HT1080 (cell line): ENCODE results near the gene SLC25A26. TPM values are rescaled to one million over a fixed set of nuclear protein-coding genes. Genes with fewer than 3 reads are reported as not detected.
"Not testable (repeated sequence)": the region's sequence is repeated elsewhere in the genome, so short reads cannot be mapped to it uniquely, and the experiment has no call there.

Experiments
- DNase-seq: peaks from one replicate; pipeline ENCODE4 v3.0.0-alpha.2; 2015; ENCODE audit warnings: low read depth
- total RNA-seq: library from RNA; depleted of rRNA; stranded (reverse); fragments of >200 nt; shearing (Covaris generic); gene quantifications from 2 replicates; pipeline ENCODE4 v1.2.3, GENCODE V29; 2014

Gene SLC25A26
- total RNA-seq, 1 experiment from 2014 or later = 29.3 TPM

DNA sequence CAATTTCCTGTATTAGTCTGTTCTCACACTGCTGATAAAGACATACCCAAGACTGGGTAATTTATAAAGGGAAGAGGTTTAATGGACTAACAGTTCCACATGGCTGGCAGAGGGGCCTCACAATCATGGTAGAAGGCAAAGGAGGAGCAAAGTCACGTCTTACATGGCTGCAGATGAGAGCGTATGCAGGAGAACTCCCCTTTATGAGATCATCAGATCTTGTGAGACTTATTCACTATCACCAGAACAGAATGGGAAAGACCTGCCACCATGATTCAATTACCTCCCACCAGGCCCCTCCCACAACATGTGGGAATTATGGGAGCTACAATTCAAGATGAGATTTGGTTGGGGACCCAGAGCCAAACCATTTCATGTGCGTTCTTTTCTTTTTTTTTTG is 5.3 kb downstream of the SLC25A26 start:
- not testable (repeated sequence) for DNase-seq

DNA sequence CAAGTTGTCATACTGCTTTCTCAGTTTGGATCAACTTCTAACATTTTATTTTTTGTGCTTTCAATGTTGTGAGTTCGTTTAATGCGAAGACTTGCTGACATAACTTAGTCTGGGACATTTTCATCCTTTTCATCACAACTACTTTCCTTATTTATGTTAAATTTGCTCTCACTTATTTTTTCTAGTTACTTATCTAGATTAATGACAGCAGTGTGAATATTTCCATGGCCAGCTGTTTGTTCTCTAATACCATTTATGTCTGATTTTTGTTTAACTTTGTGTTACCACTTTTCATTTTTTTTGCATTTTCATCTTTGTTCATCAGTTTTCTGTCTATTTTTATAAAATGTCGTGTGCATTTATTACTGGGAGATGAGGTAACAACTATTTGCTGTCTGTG is 6.2 kb downstream of the SLC25A26 start:
- no peak for DNase-seq

DNA sequence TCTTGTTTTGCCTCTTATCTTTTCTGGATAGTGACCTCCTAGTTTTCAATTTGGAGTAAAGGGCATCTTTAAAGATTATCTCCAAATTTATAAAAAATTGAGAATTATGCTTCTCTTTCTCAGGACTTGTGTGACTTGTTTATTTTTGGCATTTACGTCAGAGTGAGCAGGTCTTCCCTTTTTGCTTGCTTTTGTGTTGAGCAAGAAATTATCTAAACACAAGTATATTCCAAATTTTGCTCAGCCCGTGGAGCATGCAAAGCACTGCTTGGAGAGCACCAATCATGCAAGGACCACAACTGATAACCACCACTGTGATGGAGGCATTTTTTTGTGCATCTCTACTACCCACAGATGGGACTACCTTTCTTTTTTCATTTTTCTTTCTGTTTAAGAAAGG is 7.1 kb downstream of the SLC25A26 start:
- no peak for DNase-seq

DNA sequence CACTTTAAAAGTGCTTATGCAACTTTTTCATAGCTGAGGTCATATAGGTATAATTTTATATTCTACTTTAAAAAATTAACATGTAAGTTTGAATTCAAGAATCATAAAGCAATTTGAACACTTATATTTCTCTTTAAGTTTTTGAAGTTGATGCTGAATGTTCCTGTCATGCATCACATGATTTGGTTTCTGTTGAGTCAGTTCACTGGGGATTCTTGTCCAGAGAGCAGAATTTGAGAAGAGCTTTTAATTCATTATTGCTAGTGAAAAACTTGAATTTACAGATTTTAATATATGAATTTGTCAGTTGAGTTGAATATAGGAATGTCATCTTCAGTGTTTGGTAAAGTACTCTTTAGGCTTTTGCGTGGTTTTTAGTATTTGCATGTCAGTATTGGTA is 7.9 kb downstream of the SLC25A26 start:
- DNase-seq = no peak

DNA sequence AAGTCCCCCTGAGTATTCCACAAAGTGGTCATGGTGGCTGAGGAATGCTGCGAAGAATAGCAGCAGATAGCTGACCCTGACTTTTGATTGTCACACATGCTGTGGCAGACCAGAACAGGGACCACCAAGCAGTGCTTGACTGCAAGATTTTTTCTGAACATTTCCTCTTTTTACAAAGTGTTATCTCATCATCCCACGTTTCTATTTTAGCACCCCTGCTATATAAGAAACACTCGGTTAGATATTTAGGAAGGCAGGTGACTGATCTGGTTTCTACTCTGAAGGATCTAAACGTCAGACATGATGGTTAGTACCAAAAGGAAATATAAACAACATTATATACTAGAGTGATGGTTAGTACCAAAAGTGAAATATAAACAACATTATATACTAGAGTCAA is 9.1 kb downstream of the SLC25A26 start:
- DNase-seq = no peak

DNA sequence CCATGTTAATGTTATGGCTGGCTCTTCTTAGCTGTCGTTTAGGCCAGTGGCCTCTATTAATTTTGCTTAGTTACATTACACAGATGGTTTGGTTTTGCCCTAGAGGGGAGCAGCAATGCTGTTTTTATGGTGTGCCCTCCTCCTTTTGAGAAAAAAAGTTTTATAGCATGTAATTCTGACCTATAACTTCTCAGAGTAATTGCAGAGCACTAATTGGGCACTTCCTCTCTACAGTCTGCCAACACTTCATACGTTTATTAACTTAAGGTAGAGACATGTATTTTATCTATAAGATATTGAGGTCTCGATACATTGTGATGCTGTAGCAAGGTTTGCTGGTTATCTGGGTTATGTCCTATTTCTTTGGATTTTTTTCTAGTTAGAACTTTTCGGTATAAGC is 12.2 kb downstream of the SLC25A26 start:
- no peak for DNase-seq

DNA sequence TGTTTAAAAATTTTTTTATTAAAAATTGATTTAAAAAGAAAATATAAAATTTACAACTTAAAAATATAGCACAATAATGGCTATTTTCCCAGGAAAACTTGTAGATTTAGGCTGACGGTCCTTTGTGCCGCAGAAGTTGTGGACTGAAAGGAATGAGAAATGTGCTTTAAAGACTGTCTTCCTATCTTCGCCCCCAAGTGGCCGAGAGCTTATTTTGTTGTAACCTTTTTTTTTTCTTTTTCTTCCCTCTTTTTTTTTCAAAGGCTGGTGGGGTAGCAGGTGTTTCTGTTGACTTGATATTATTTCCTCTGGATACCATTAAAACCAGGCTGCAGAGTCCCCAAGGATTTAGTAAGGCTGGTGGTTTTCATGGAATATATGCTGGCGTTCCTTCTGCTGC is 15.5 kb downstream of the SLC25A26 start:
- no peak for DNase-seq

DNA sequence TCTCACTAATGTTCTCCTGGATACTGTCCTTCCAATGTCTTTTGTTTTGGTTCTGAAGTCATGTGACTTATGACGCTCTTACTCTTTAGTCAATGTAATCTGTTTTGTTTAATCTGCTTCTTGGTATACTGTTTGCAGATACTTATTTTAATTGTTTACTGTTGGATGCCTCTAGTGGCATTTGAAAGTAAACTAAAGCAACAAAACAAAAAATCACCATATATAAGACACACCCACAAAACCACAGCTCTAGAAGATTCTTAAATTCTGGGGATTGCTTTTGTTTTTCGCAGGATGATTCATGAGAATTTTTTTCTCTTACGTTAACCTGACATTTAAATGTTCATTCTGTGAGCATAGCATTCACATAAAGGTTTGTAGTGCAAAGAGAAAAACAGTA is 16.8 kb downstream of the SLC25A26 start:
- DNase-seq = no peak

DNA sequence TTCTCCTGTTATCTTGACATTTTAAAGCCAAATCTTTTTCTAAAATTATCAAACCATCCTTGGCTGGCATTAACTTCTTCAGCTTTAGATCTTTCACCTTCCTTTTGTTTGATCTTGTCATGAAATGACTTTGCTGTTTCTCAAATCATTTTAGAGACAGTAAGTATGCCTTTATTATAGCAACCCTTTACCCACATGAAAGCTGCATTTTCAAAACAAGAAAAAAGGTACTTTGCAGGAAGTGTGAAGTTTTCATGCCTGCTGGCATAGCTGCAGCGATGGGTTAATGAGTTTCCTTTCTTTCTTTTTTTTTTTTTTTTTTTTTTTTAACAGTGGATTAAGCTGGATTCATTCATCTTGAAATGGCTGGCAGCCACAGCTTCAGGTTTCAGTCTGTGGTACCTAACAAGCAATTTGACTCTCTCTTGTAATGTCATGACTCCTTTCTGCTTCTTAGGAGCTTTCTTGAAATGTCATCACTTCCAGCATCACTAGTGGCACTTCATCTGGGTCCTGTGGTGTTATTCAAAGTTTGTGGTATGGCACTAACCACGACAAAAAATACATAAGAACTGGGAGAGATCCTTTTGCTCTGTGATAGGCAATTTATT is 18.8 kb downstream of the SLC25A26 start:
- no peak for DNase-seq

DNA sequence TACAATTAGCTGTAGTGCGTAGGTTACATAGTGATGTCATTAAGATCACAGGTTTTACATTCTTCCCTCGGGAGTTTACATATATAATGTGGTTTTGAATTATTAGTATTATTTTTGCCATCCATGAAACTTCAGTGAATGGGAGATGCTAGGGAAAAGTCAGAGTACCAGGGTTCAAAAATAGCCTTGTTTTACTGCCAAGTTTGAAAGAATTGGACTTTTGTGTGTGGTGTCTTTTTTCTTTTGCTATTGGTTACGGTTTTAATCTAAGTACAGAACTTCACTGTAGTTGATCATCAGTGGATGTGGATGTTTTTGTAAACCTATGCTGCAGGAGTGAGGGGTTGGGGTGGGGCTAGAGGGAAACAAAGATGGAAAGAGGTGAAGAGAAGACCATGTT is 20.7 kb downstream of the SLC25A26 start:
- DNase-seq = no peak

DNA sequence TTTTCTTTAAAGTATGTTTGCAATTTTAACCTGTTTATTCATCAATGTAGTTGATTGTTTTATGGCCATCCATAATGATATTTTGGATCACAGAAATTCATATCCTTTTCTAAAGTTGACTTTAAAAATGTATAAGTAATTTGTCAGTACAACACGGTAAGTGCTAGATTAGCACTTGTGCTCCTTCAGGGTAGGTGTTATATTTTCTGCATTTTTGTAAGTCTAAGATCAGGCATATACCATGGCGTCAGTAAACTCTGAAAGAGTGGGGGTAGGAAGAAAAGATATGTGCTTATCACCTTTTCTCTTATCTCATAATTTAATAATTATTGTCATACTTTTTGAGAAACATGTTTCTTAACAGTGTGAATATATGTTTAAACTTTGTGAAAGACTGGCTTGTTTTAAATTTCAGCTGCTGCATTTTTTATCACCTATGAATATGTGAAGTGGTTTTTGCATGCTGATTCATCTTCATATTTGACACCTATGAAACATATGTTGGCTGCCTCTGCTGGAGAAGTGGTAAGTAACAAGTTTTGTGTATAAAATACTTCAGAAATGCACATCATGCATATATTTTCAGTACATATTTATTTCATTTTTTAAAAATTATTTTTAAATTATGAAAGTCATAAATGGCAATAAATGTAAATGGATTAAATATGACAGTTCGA is 22.1 kb downstream of the SLC25A26 start:
- no peak for DNase-seq

DNA sequence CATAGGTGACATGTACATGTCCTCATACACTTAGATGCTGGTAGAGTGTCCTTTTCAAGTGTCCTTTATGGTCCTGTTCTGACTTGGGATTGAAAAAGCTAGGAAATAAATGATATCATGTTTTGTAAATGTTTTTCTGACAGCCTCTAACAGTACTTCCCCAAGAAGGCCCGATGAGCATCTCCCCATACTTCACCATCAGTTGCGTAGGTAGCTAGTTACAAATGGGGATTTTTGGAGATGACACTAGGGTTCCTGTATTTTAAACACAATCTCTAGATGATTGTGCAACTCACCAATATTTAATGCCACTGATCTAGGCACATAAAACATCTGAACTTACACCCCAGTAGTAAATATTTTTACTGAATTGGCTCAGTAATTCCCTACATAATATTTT is 27.8 kb downstream of the SLC25A26 start:
- DNase-seq = no peak

DNA sequence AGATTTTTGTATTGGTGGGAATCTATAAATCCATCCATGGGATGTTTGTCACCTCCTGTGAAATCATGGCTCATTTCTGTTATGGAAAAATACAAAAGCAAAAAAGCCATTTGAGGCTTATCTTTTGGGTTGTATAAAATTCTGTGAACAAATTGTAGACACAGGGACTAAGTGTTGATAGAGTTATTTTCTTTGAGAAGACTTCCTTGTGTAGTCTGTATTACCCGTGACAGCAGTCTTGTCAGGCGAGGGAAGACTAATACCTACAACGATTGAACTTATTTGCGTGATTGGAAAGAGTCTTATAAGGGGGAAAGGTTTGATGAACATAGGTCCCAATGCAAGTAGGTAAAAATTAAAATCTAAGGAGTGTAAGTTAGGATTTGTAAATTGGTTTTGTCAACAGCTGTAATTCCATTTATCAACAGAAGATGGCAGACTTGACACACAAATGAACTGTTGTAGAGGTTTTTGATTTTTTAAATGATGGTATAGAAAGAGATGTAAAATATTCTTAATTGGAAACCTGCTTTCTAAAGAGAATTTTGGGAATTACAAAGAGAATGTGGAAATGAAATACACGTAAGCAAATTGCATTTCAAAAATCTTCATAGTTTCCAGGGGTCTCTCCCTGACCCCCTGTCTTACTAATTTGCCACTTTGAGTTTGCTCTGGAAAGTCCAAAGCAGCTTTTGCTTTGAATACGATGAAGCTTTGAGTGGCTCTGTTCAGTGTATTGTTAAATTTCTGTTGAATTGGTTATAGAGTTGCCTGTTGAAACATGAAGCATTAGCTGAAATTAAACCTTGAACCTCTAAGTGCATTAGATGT is 33.2 kb downstream of the SLC25A26 start:
- DNase-seq = peak; percentile 23

DNA sequence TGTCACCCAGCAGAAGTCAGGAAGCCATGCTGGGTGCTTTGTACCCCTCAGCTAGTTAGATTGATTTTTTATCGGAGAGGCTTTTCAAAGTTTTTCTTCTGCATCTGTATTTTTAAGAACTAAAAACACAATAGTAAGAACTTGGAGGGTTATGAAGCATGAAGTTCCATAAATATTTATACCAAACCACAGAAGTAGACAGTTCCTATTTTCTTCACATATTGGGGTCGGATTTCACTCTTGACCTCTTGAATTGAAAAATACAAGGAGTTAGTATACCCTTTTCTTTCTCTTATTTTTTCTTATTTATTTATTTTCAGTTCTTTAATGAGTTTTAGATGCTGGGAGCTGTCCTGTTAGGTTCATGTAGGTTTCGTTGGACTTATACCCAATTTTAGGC is 35.1 kb downstream of the SLC25A26 start:
- DNase-seq = no peak

DNA sequence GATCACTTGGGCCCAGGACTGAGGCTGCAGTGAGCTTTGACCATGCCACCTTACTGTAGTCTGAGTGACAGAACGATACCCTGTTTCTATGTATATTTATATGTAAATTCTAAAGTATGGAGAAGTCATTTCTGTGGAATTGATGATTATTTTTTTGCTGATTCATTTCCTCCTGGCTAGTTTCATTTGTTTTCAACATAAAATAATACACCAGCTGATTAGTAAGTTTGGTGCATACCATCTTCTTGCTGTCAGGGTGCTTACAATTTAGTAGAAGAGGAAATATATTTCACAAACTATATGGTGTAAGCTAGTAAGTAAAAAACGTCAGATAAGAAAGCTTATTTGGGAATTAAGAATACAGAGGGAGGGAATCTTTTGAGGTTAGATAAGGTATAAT is 36.0 kb downstream of the SLC25A26 start:
- no peak for DNase-seq

DNA sequence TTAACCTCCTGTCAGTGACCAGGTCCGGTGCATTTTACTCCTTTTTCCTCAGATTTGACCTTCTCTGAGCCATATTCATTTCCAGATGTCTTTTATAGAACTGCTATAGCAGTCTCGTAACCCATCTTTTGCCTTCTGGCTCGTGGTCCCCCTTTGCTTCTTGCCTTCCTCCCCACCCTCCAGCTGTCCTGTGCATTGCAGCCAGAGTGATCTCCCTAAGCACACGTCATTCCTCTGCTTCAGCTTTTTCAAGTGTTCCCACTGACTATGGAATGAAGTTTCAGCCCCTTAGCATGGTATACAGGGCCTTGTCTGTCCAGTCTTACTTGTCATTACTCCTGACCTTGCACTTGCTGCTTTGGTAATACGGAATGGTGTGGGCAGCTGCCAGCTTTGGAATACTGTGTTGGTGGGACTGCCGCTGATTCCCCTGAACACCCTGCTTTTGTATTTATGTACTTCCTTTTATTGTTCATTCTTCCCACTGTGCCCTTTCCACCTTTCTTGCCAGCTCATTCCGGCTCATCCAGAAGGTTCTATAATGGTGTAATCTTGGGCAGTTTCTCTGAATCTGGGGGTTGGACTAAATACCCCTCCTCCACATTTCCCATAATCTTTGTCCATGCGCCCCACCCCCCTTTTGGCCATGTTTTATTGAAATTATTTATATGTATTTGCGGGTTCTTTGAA is 38.9 kb downstream of the SLC25A26 start:
- DNase-seq = no peak

DNA sequence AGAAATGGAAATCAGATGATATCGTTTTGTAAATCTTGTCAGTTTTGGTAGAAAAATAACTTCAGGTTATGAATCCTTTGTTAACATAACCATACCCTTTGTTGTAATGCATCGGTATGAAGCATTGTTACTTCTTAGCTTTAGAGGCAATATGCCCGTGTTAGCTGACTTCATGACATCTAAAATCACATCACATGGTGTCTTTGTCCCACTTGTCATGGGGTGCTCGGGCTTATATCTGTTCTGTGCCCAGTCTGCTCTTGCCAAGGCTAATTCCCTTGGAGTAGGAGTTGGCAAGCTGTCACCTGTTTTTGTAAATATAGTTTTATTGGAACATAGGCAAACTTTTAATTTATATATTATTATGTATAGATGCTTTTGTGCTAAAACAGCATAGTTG is 39.6 kb downstream of the SLC25A26 start:
- no peak for DNase-seq

DNA sequence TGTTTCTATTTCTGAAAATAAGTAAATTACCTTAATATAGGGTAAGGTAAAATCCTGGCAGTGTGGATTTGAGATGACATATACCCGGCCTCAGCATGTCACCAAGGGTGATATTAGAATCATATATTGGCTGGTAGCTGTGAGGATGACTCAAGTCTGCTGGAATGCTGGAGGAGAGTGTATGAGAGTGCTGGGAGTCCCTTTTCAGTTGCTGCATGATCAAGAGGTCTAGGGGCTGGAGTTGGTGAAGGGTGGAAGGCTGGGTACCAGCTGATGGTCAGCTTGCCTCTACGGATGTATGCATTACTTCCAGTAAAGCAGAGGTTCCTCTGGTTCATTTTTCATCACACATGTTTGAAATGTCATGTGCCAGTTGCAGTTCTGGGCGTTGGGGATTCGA is 40.6 kb downstream of the SLC25A26 start:
- DNase-seq = peak; percentile 55

DNA sequence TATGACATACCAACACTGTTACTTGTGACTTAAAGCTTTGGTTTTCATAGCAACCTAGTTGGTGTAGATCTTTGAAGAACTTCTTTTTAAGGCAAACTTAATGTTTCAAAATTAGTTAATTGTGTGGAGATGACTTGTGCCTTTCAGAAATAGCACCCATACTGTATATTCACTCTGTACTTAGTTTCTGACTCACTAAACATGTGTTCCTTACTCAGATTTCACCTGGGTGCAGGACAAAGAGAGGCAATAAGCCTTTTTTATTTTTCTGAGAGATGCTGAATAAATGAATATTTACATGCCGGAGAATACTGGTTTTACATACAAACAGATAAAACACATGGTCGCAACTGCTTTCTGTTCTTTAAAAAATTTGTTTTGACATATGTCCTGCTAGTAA is 44.8 kb downstream of the SLC25A26 start:
- no peak for DNase-seq

DNA sequence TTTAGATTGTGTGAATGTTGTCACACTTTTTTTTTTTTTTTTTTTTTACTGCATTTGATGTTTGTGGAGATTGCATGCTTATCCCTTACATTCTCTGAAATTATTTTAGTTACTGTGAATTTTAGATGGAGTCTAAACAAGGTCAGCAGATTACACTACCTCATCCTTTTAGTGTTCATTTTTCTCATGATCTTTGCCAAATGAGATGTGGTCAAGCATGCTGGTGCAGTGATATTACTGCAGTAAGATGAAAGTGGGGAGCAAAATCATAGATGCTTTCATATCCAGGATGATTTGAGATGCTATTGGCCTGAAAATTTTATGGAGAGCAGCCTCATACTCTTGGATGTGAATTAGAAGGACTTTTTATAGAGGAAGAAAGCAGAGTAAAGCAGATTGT is 45.8 kb downstream of the SLC25A26 start:
- DNase-seq = no peak

DNA sequence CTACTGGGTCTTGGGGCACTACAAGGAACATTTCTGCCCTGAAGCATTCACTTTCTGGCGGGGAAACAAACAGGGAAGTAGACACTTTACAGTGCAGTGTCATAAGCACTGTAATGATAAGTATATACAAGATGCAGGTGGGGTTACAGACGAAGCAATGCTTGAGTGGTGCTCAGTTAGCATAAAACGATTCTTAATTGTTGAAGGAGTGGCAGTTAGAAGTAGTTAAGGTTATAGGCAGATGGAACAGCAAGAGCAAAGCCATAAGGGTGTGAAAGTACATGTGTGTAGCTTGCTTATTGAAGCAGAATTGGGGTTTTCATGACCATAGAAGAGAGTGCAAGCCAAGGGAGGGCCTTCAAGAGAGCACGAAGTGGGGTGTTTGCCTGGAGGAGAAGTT is 46.2 kb downstream of the SLC25A26 start:
- DNase-seq = no peak

DNA sequence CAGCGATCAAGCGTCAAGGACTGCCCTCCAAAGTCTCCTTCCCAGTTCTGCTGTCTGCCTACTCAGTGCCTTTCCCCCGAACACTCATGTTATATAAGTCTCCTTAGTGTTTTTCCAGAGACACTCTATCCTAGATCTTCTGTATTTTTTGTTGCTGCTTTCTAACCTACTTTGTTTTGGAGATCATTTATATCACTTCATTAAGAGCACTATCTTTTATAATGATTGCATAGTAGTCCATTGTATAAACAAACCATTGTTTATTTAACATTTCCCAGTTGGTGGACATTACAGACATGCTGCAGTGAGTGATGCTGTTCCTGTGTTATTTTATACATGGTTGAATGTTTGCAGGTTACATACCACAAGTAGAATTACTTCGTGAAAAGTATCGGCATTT is 47.1 kb downstream of the SLC25A26 start:
- no peak for DNase-seq
